Liver (tissue), 9 donors: ENCODE results near the gene CHID1. TPM values are rescaled to one million over a fixed set of nuclear protein-coding genes. Genes with fewer than 3 reads are reported as not detected.

ENCODE experiments used
- DNase-seq: peaks from one replicate; pipeline ENCODE4 v3.0.0-alpha.2; 2017; ENCODE audit warnings: low spot score
- H3K27ac ChIP-seq, 2 donors: one replicate each; pipeline ENCODE4 v1.7.0; 2013; ENCODE audit warnings: inconsistent platforms in 2 of 2, low read length in 2 of 2, control low read depth in 1 of 2, low read depth in 1 of 2, mild to moderate bottlenecking in 1 of 2
- H3K27me3 ChIP-seq, 4 donors: one replicate each; pipeline versions ENCODE4 v1.6.1 to v1.7.0; 2013; ENCODE audit warnings: low read length in 3 of 4, inconsistent platforms in 1 of 4, mild to moderate bottlenecking in 1 of 4, moderate library complexity in 1 of 4; ENCODE audit not compliant: control insufficient read depth in 4 of 4, insufficient read depth in 4 of 4
- H3K36me3 ChIP-seq, 4 donors: one replicate each; pipeline versions ENCODE4 v1.6.1 to v1.7.0; 2013; ENCODE audit warnings: low read length in 3 of 4, mild to moderate bottlenecking in 3 of 4, low read depth in 1 of 4, moderate library complexity in 1 of 4; ENCODE audit not compliant: control insufficient read depth in 4 of 4, insufficient read depth in 3 of 4
- H3K4me1 ChIP-seq, 4 donors: one replicate each; pipeline versions ENCODE4 v1.6.1 to v1.7.0; 2013; ENCODE audit warnings: low read length in 3 of 4, mild to moderate bottlenecking in 3 of 4, moderate library complexity in 1 of 4; ENCODE audit not compliant: control insufficient read depth in 4 of 4, insufficient read depth in 4 of 4
- H3K4me3 ChIP-seq, 3 donors: one replicate each; pipeline versions ENCODE4 v1.6.1 to v1.7.0; 2013; ENCODE audit warnings: low read length in 3 of 3, control low read depth in 1 of 3, low read depth in 1 of 3, mild to moderate bottlenecking in 1 of 3
- H3K9ac ChIP-seq, 2 donors: one replicate each; pipeline ENCODE4 v1.7.0; 2013; ENCODE audit warnings: low read length in 2 of 2, mild to moderate bottlenecking in 2 of 2, moderate library complexity in 2 of 2, control low read depth in 1 of 2, low read depth in 1 of 2
- H3K9me3 ChIP-seq, 4 donors: one replicate each; pipeline versions ENCODE4 v1.6.1 to v1.7.0; 2013; ENCODE audit warnings: low read length in 3 of 4; ENCODE audit not compliant: control insufficient read depth in 4 of 4
- CTCF ChIP-seq: fragments of 150-350 bp; IDR thresholded peaks from 2 replicates; pipeline ENCODE4 v1.5.1; 2017; ENCODE audit warnings: improper control_type of control experiment, low read depth, low read length; ENCODE audit not compliant: missing input control
- EGR1 ChIP-seq, 2 donors: IDR thresholded peaks; 2 replicates each; pipeline ENCODE4 v1.6.1; 2016 to 2018; ENCODE audit warnings: antibody characterized with exemption in 2 of 2, low read depth in 2 of 2
- FOXA1 ChIP-seq: IDR thresholded peaks from 2 replicates; pipeline ENCODE4 v1.6.1; 2016; ENCODE audit warnings: antibody characterized with exemption
- FOXA2 ChIP-seq: IDR thresholded peaks from 2 replicates; pipeline ENCODE4 v1.6.1; 2016; ENCODE audit warnings: antibody characterized with exemption
- GABPA ChIP-seq, 2 donors: IDR thresholded peaks in 1 of 2; conservative IDR thresholded peaks in 1 of 2; 2 replicates each; pipeline ENCODE4 v1.6.1; 2016; ENCODE audit warnings: antibody characterized with exemption in 2 of 2, mild to moderate bottlenecking in 1 of 2, moderate library complexity in 1 of 2
- HNF4A ChIP-seq, 2 donors: conservative IDR thresholded peaks; 2 replicates each; pipeline ENCODE4 v1.6.1; 2016; ENCODE audit warnings: antibody characterized with exemption in 2 of 2, mild to moderate bottlenecking in 2 of 2
- HNF4G ChIP-seq: IDR thresholded peaks from 2 replicates; pipeline ENCODE4 v1.6.1; 2016; ENCODE audit warnings: antibody characterized with exemption
- JUND ChIP-seq, 2 donors: IDR thresholded peaks; 2 replicates each; pipeline ENCODE4 v1.6.1; 2016; ENCODE audit warnings: antibody characterized with exemption in 2 of 2
- MAX ChIP-seq: IDR thresholded peaks from 2 replicates; pipeline ENCODE4 v1.6.1; 2016; ENCODE audit warnings: antibody characterized with exemption
- NR2F2 ChIP-seq: IDR thresholded peaks from 2 replicates; pipeline ENCODE4 v1.6.1; 2016; ENCODE audit warnings: antibody characterized with exemption
- RAD21 ChIP-seq, 2 donors: IDR thresholded peaks; 2 replicates each; pipeline ENCODE4 v1.6.1; 2016; ENCODE audit warnings: antibody characterized with exemption in 2 of 2, mild to moderate bottlenecking in 2 of 2
- REST ChIP-seq: IDR thresholded peaks from 2 replicates; pipeline ENCODE4 v1.6.1; 2016; ENCODE audit warnings: antibody characterized with exemption, mild to moderate bottlenecking
- RXRA ChIP-seq, 2 donors: IDR thresholded peaks; 2 replicates each; pipeline ENCODE4 v1.6.1; 2017 to 2018; ENCODE audit warnings: antibody characterized with exemption in 2 of 2, mild to moderate bottlenecking in 1 of 2
- SP1 ChIP-seq: IDR thresholded peaks from 2 replicates; pipeline ENCODE4 v1.6.1; 2018; ENCODE audit warnings: antibody characterized with exemption, mild to moderate bottlenecking
- TAF1 ChIP-seq: conservative IDR thresholded peaks from 2 replicates; pipeline ENCODE4 v1.6.1; 2016; ENCODE audit warnings: antibody characterized with exemption, mild to moderate bottlenecking
- YY1 ChIP-seq: IDR thresholded peaks from 2 replicates; pipeline ENCODE4 v1.6.1; 2016; ENCODE audit warnings: antibody characterized with exemption, mild to moderate bottlenecking
- WGBS: extraction: QIAGEN DNeasy Blood & Tissue Kit; methylation state at CpG from one replicate; pipeline ENCODE4 v1.1.7; 2013; 5-methylcytosine and 5-hydroxymethylcytosine counted together
- polyA plus RNA-seq, 2 donors: library from polyadenylated mRNA; stranded (reverse) in 1 of 2; unstranded in 1 of 2; fragments of 200-250 nt in 1 of 2; fragments of >200 nt in 1 of 2; fragmentation: Nextera tagmentation in 1 of 2; extraction: Ambion mirVana in 1 of 2; gene quantifications; one replicate each; pipeline versions ENCODE4 v1.2.1 to v1.2.3, GENCODE V29; 2013 to 2015
- total RNA-seq, 2 donors: library from RNA; depleted of rRNA; stranded (reverse); fragments of >200 nt; gene quantifications; one replicate each; pipeline ENCODE4 v1.2.3, GENCODE V29; 2014
- TF ChIP-seq, protein P1 (sequence below): IDR thresholded peaks from 2 replicates; pipeline ENCODE4 v1.6.1; 2016; ENCODE audit warnings: antibody characterized with exemption
- TF ChIP-seq, protein P2 (sequence below): IDR thresholded peaks from 2 replicates; pipeline ENCODE4 v1.6.1; 2016; ENCODE audit warnings: antibody characterized with exemption
- donor health status: healthy.
- donor health status: healthy.
- donor health status: healthy.
- donor health status: healthy.
- donor health status: healthy.

Gene CHID1
- total and polyA plus RNA-seq, 4 donors, result 39.5 to 68.8 (median 59.1) TPM

- Histone ChIP-seq H3K9ac (no peak overlapping the region), H3K27me3 (no peaks in the 10 kb centered on the region), H3K4me1 (peaks cover 0 to 4% (median 1%) of the 10 kb centered on the region in 4 donors), H3K4me3 (no peak overlapping the region), H3K27ac (no peak overlapping the region), H3K9me3 (no peaks in the 10 kb centered on the region), H3K36me3 (no peaks in the 10 kb centered on the region)
- 93% methylated on average over 27 of the region's 27 CpGs for WGBS
- DNase-seq, result no peak
- no peak for TF ChIP-seq RXRA (IDR thresholded peaks at IDR 0.05)
- no peak for TF ChIP-seq YY1
- no peak for TF ChIP-seq FOXA2
- TF ChIP-seq, protein P1, sequence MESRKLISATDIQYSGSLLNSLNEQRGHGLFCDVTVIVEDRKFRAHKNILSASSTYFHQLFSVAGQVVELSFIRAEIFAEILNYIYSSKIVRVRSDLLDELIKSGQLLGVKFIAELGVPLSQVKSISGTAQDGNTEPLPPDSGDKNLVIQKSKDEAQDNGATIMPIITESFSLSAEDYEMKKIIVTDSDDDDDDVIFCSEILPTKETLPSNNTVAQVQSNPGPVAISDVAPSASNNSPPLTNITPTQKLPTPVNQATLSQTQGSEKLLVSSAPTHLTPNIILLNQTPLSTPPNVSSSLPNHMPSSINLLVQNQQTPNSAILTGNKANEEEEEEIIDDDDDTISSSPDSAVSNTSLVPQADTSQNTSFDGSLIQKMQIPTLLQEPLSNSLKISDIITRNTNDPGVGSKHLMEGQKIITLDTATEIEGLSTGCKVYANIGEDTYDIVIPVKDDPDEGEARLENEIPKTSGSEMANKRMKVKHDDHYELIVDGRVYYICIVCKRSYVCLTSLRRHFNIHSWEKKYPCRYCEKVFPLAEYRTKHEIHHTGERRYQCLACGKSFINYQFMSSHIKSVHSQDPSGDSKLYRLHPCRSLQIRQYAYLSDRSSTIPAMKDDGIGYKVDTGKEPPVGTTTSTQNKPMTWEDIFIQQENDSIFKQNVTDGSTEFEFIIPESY, result no peak
- TF ChIP-seq, protein P2, sequence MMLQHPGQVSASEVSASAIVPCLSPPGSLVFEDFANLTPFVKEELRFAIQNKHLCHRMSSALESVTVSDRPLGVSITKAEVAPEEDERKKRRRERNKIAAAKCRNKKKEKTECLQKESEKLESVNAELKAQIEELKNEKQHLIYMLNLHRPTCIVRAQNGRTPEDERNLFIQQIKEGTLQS, result no peak
- no peak for TF ChIP-seq CTCF
- no peak for TF ChIP-seq EGR1 (IDR thresholded peaks at IDR 0.05; ENCODE audit: low read depth in 2 of 2)
- TF ChIP-seq MAX, result no peak
- TF ChIP-seq GABPA (IDR thresholded peaks at IDR 0.05 in 1 of 2, conservative IDR thresholded peaks at IDR 0.05 in 1 of 2), result no peak
- no peak for TF ChIP-seq SP1
- TF ChIP-seq FOXA1, result no peak
- no peak for TF ChIP-seq REST
- TF ChIP-seq HNF4G, result no peak
- no peak for TF ChIP-seq JUND (IDR thresholded peaks at IDR 0.05)
- no peak for TF ChIP-seq NR2F2
- no peak for TF ChIP-seq RAD21 (IDR thresholded peaks at IDR 0.05)
- no peak for TF ChIP-seq HNF4A (conservative IDR thresholded peaks at IDR 0.05)
- TF ChIP-seq TAF1, result no peak
Observed at GRCh38 chr11:853682-854448, 56.7 kb downstream of the CHID1 start.
